Sigmoid colon (tissue), 4 donors: ENCODE data around the gene ADK.

Experiments used
- EP300 ChIP-seq, 4 donors: sonication (generic); formaldehyde crosslinking; IDR thresholded peaks; one replicate each; pipeline ENCODE4 v1.6.1; 2017; ENCODE audit warnings: antibody characterized with exemption in 4 of 4
- POLR2A ChIP-seq, 2 donors: fragments of 450-650 bp; IDR thresholded peaks; one replicate each; pipeline ENCODE4 v1.6.1; 2016; ENCODE audit warnings: antibody characterized with exemption in 2 of 2, mild to moderate bottlenecking in 2 of 2, moderate library complexity in 2 of 2
- POLR2AphosphoS5 ChIP-seq, 4 donors: sonication (generic); formaldehyde crosslinking; IDR thresholded peaks; one replicate each; pipeline ENCODE4 v1.6.1; 2017; ENCODE audit warnings: antibody characterized with exemption in 4 of 4
- TF ChIP-seq, protein P1 (sequence below), 4 experiments: fragments of 450-650 bp in 3 of 4; fragments of 200-600 bp in 1 of 4; IDR thresholded peaks; one replicate each; pipeline ENCODE4 v1.5.1; 2016 to 2019; ENCODE audit warnings: antibody characterized with exemption in 4 of 4, mild to moderate bottlenecking in 3 of 4, moderate library complexity in 2 of 4

DNA sequence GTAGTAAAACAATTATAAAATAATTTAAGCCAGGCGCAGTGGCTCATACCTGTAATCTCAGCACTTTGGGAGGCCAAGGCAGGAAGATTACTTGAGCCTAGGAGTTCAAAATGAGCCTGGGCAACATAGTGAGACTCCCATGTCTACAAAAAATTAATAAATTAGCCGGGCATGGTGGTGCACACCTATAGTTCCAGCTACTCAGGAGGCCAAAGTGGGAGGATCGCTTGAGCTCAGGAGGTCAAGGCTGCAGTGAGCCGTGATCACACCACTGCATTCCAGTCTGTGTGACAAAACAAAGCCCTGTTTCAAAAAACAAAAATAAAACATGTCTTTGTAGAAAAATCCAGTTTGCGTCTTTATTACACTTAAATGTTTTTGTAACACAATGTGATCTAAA lies 533.4 kb downstream of the ADK start:
- TF ChIP-seq, protein P1, sequence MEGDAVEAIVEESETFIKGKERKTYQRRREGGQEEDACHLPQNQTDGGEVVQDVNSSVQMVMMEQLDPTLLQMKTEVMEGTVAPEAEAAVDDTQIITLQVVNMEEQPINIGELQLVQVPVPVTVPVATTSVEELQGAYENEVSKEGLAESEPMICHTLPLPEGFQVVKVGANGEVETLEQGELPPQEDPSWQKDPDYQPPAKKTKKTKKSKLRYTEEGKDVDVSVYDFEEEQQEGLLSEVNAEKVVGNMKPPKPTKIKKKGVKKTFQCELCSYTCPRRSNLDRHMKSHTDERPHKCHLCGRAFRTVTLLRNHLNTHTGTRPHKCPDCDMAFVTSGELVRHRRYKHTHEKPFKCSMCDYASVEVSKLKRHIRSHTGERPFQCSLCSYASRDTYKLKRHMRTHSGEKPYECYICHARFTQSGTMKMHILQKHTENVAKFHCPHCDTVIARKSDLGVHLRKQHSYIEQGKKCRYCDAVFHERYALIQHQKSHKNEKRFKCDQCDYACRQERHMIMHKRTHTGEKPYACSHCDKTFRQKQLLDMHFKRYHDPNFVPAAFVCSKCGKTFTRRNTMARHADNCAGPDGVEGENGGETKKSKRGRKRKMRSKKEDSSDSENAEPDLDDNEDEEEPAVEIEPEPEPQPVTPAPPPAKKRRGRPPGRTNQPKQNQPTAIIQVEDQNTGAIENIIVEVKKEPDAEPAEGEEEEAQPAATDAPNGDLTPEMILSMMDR (IDR thresholded peaks at IDR 0.05): no peak
- TF ChIP-seq POLR2A (IDR thresholded peaks at IDR 0.05) (no peak), POLR2AphosphoS5 (IDR thresholded peaks at IDR 0.05) (no peak), EP300 (IDR thresholded peaks at IDR 0.05) (no peak)
